A375 (cell line): ENCODE results near the gene CCDC88A. TPM values are rescaled to one million over a fixed set of nuclear protein-coding genes. Genes with fewer than 3 reads are reported as not detected.

ENCODE experiments used
- small RNA-seq: library from RNA; depleted of rRNA; stranded (forward); fragments of <200 nt; gene quantifications from one replicate; pipeline ENCODE3, GENCODE V24; 2014
- total RNA-seq: library from RNA; depleted of rRNA; stranded (reverse); fragments of >200 nt; shearing (Covaris generic); gene quantifications from 2 replicates; pipeline ENCODE4 v1.2.3, GENCODE V29; 2014; rRNA removed

Gene CCDC88A, protein sequence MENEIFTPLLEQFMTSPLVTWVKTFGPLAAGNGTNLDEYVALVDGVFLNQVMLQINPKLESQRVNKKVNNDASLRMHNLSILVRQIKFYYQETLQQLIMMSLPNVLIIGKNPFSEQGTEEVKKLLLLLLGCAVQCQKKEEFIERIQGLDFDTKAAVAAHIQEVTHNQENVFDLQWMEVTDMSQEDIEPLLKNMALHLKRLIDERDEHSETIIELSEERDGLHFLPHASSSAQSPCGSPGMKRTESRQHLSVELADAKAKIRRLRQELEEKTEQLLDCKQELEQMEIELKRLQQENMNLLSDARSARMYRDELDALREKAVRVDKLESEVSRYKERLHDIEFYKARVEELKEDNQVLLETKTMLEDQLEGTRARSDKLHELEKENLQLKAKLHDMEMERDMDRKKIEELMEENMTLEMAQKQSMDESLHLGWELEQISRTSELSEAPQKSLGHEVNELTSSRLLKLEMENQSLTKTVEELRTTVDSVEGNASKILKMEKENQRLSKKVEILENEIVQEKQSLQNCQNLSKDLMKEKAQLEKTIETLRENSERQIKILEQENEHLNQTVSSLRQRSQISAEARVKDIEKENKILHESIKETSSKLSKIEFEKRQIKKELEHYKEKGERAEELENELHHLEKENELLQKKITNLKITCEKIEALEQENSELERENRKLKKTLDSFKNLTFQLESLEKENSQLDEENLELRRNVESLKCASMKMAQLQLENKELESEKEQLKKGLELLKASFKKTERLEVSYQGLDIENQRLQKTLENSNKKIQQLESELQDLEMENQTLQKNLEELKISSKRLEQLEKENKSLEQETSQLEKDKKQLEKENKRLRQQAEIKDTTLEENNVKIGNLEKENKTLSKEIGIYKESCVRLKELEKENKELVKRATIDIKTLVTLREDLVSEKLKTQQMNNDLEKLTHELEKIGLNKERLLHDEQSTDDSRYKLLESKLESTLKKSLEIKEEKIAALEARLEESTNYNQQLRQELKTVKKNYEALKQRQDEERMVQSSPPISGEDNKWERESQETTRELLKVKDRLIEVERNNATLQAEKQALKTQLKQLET (N-terminal part only)
- total RNA-seq: 27.4 and 27.9 TPM in 2 replicates

DNA sequence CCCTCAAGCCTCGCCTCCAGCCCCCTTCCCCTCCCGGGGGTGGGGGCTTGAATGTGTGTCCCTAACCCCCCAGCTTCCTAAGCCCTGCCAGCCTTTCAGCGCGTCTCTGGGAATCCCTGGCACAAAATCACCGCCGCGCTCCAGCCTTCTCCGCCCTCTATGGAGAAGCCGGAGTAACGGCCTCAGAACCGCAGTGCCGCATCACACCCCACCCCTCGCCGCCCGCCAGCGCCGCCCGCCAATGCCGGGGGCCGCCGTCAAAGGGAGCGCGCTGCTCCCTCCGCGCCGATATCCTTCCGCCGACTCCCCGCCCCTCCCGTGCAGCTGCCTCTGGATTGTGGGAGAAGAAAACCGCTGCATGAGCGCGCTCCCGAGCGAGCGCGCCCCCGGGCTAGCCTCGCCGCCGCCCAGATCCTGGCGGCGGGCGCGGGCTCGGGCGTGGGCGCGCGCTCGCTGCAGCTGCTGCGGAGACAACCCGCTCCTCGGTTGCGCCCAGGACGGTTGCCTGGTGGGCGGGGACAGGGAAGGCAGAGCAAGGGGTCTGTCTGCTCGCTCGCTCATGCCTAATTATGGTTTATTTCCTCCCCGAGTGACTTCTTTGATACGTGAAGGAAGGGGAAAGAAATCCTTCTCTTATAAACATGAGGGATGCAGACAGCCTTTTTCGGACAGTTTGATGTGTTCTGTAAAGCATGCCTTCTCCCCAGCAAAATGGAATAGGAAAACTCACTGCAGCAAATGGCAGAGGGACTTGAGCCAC, at the start of gene CCDC88A:
CCDC88A (minus strand) TSS at position 178 of the 760 bp plus-strand sequence. CDS start 777 bp downstream, outside the sequence.

DNA sequence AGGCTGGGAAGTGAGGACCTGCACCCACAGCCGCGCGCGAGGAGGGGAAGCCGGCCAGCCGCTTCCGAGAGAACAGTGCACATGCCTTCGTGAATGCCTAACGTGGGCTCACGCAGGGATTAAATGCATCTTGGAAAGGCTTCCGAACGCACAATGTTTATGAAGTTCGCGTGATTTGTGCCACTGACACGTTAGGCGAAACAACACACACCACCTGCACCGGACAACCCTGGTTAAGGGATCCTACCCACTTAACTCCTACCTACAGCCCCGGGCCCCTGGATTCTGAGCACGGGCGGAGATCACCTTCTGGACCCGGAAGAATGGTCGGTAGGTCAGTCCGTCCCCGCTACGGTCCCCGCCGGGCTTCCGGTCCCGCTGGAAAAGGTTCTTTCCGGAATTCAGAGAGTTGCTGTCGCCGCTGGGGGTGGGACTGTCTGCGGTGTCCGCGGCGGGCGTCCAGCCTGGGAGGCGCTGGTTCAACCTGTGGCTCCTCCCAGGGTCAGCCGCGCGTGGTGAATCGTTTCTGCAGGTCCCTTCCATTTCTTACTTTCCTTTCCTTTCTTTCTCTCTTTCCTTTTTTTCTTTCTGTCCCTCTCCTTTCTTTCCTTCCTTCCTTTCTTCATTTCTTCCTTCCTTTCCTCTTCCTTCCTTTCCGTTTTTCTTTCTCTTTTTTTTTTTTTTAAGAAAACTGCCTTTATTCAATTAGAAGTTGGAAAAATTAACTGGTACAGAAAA, 150.6 kb downstream of the CCDC88A start, which contains the start of gene MTIF2:
MTIF2 (minus strand) TSS at position 325 of the 738 bp plus-strand sequence. CDS start 5,373 bp downstream, outside the sequence.

Small RNA genes lying within 50 kb of the gene (small RNA-seq; reads per million reads assigned to genes)
- gene RF00019 (not detected), gene RNU6-221P (not detected), gene RNU6-775P (not detected)

Other genes starting within 250 kb of the CCDC88A start
- gene CLHC1, start 187.6 kb downstream of the CCDC88A start, total RNA-seq: 8.4 and 9.3 TPM in 2 replicates
- 1,727 and 1,907 TPM in 2 replicates for gene RPS27A, start 187.2 kb downstream of the CCDC88A start, total RNA-seq
- gene MTIF2, start 150.6 kb downstream of the CCDC88A start, total RNA-seq: 51.9 and 55.1 TPM in 2 replicates
- 36.3 and 40.2 TPM in 2 replicates for gene CFAP36, start 99.9 kb upstream of the CCDC88A start, total RNA-seq
- 37.0 and 44.7 TPM in 2 replicates for gene PPP4R3B, start 197.8 kb upstream of the CCDC88A start, total RNA-seq